GM12892 (cell line): ENCODE measurements around the gene FTO.

Experiments
- POLR2A ChIP-seq: IDR thresholded peaks from 2 replicates; pipeline ENCODE4 v1.6.1; 2011; ENCODE audit warnings: low read depth, low read length, control low read depth
- POLR2AphosphoS5 ChIP-seq: IDR thresholded peaks from 2 replicates; pipeline ENCODE4 v1.6.1; 2011; ENCODE audit warnings: low read depth, low read length, control low read depth
- TAF1 ChIP-seq: IDR thresholded peaks from 2 replicates; pipeline ENCODE4 v1.6.1; 2011; ENCODE audit warnings: low read depth, mild to moderate bottlenecking, control low read depth, low read length, borderline replicate concordance

- TF ChIP-seq POLR2A = no peak
- TF ChIP-seq POLR2AphosphoS5 = no peak
- no peak for TF ChIP-seq TAF1
Observed at GRCh38 chr16:54156349-54156748, 452.4 kb downstream of the FTO start.
